ENCODE data around the gene SMIM10.
A peak's percentile ranks its signal among the peaks of the same experiment; 100 is the strongest.

- TF ChIP-seq CTCF (IDR thresholded peaks at IDR 0.05 in 8 of 11, conservative IDR thresholded peaks at IDR 0.05 in 3 of 11) (peak in 8 of 11 experiments; percentile 11 to 46 (median 35)), POLR2AphosphoS5 (IDR thresholded peaks at IDR 0.05) (no peak)
These were observed 8.7 kb downstream of the SMIM10 start for GRCh38 chrX:134999469-134999868.

Measured in spleen (tissue), 7 donors.